ENCODE measurements around the gene SNX32. TPM values are rescaled to one million over a fixed set of nuclear protein-coding genes. Genes with fewer than 3 reads are reported as not detected.
A peak's percentile ranks its signal among the peaks of the same experiment; 100 is the strongest.

The SNX32 gene
- total RNA-seq, 2 experiments from 2014 or later = 0.33 to 0.61 TPM

DNA sequence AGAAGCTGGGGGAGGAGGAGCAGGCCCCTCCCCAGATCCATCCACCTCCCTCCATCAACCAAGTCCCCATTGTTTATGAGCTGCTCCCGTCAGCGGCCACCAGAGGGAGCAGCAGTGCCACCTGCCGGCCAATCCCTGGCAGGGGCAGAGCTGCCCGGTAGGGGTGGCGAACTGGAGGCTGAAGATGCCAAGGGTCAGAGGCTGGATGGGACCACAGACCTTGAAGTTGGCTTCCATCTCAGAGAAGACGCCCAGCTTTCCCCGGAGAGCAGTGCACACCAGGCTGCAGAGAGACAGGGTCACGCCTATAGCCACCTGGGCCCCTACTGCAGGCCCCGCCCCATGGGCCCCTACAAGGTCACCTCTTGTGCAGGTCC, 50.9 kb downstream of the SNX32 start:
- TF ChIP-seq, protein P1, sequence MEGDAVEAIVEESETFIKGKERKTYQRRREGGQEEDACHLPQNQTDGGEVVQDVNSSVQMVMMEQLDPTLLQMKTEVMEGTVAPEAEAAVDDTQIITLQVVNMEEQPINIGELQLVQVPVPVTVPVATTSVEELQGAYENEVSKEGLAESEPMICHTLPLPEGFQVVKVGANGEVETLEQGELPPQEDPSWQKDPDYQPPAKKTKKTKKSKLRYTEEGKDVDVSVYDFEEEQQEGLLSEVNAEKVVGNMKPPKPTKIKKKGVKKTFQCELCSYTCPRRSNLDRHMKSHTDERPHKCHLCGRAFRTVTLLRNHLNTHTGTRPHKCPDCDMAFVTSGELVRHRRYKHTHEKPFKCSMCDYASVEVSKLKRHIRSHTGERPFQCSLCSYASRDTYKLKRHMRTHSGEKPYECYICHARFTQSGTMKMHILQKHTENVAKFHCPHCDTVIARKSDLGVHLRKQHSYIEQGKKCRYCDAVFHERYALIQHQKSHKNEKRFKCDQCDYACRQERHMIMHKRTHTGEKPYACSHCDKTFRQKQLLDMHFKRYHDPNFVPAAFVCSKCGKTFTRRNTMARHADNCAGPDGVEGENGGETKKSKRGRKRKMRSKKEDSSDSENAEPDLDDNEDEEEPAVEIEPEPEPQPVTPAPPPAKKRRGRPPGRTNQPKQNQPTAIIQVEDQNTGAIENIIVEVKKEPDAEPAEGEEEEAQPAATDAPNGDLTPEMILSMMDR (IDR thresholded peaks at IDR 0.05) = peak; percentile 99
- peaks cover 48% of the 10 kb centered on the region for H3K36me3 Mint-ChIP-seq (ENCODE audit: low read depth)
- H3K27me3 Mint-ChIP-seq = no peaks in the 10 kb centered on the region
- intact Hi-C loops (cut with DNase I, micrococcal nuclease) = loop anchor here (1.0 to 10.0 kb wide), 3 partner anchors 24 to 170 kb away; partner anchors contain the start of genes KAT5 (in 1 of the 2) and MUS81 (in 1 of the 2)
- peak overlapping the region; percentile 84 for H3K4me3 Mint-ChIP-seq
- POLR2A ChIA-PET = interaction anchor here (0.7 to 3.0 kb wide), 14 partner anchors 9 to 388 kb away, joined by 3 to 56 read pairs (median 6); partner anchors contain the start of genes BANF1, CFL1, EIF1AD and KAT5
- DNase-seq (peak; percentile 69 to 91 (median 80)), ATAC-seq (ENCODE audit: poor library complexity) (peak; percentile 47)
- Histone ChIP-seq H3K27me3 (ENCODE audit: control insufficient read depth in 1 of 2, insufficient read depth in 2 of 2, low read length in 2 of 2) (no peaks in the 10 kb centered on the region), H3K9me3 (ENCODE audit: control insufficient read depth in 1 of 2, insufficient read depth in 1 of 2, low read length in 2 of 2) (no peaks in the 10 kb centered on the region), H3K4me3 (ENCODE audit: low read length) (no peak overlapping the region), H3K36me3 (ENCODE audit: insufficient read depth, low read length) (peaks cover 35% of the 10 kb centered on the region), H3K4me1 (ENCODE audit: insufficient read depth, low read length) (peaks cover 54% of the 10 kb centered on the region), H3K27ac (ENCODE audit: low read depth in 1 of 2, low read length in 2 of 2) (no peak overlapping the region)
- peaks cover 49% of the 10 kb centered on the region for H3K4me1 Mint-ChIP-seq (ENCODE audit: low read depth)
- no peaks in the 10 kb centered on the region for H3K9me3 Mint-ChIP-seq
- peak overlapping the region; percentile 75 for H3K27ac Mint-ChIP-seq
- CTCF ChIA-PET = interaction anchor here (0.7 to 3.5 kb wide), 34 partner anchors 8 to 173 kb away, joined by 3 to 37 read pairs (median 5); partner anchors contain the start of genes BANF1, C11orf68, CFL1 and DRAP1

DNA sequence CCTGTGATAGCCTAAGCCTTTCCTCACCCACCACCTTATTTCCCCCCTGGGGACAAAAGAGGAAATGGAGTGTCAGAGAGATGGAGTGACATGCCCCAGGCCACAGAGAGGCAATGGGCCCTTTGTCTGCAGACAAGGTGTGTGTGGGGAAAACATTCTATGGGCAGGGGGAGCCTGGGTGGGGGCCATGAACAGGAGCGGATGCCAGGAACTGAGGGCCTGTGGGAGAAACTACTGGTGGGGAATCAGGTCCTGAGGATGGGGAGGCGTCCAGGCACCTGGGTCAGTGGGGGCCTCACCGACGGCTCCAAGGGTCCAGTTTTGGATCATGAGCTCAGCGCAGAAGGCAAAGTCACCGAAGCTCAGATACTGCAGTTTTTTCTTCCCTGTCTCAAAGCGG, 51.5 kb downstream of the SNX32 start:
- H3K27ac ChIP-seq (ENCODE audit: low read depth in 1 of 2, low read length in 2 of 2) = no peak overlapping the region
- H3K4me3 ChIP-seq (ENCODE audit: low read length) = no peak overlapping the region
- no peak for ATAC-seq (ENCODE audit: poor library complexity)
- TF ChIP-seq, protein P1 (IDR thresholded peaks at IDR 0.05) = no peak
- ChIA-PET POLR2A (interaction anchor here (0.6 to 3.0 kb wide), 15 partner anchors 9 to 388 kb away, joined by 3 to 56 read pairs (median 5); partner anchors contain the start of genes BANF1, CFL1, EIF1AD and FOSL1), CTCF (interaction anchor here (0.7 to 3.5 kb wide), 31 partner anchors 7 to 497 kb away, joined by 3 to 37 read pairs (median 5); partner anchors contain the start of genes BANF1, C11orf68, CFL1 and DRAP1)
- Mint-ChIP-seq H3K9me3 (no peaks in the 10 kb centered on the region), H3K36me3 (ENCODE audit: low read depth) (peaks cover 52% of the 10 kb centered on the region), H3K27ac (peak overlapping the region; percentile 75), H3K27me3 (no peaks in the 10 kb centered on the region), H3K4me3 (no peak overlapping the region), H3K4me1 (ENCODE audit: low read depth) (peaks cover 51% of the 10 kb centered on the region)
- intact Hi-C loops (cut with DNase I, micrococcal nuclease) = loop anchor here in 1 of 2 experiments (10.0 kb wide), 1 partner anchor 170 kb away; the partner anchor contains the start of gene KAT5
- H3K27me3 ChIP-seq (ENCODE audit: control insufficient read depth in 1 of 2, insufficient read depth in 2 of 2, low read length in 2 of 2) = no peaks in the 10 kb centered on the region
- peaks cover 54% of the 10 kb centered on the region for H3K4me1 ChIP-seq (ENCODE audit: insufficient read depth, low read length)
- H3K36me3 ChIP-seq (ENCODE audit: insufficient read depth, low read length) = peaks cover 35% of the 10 kb centered on the region
- H3K9me3 ChIP-seq (ENCODE audit: control insufficient read depth in 1 of 2, insufficient read depth in 1 of 2, low read length in 2 of 2) = no peaks in the 10 kb centered on the region
- DNase-seq = no peak

DNA sequence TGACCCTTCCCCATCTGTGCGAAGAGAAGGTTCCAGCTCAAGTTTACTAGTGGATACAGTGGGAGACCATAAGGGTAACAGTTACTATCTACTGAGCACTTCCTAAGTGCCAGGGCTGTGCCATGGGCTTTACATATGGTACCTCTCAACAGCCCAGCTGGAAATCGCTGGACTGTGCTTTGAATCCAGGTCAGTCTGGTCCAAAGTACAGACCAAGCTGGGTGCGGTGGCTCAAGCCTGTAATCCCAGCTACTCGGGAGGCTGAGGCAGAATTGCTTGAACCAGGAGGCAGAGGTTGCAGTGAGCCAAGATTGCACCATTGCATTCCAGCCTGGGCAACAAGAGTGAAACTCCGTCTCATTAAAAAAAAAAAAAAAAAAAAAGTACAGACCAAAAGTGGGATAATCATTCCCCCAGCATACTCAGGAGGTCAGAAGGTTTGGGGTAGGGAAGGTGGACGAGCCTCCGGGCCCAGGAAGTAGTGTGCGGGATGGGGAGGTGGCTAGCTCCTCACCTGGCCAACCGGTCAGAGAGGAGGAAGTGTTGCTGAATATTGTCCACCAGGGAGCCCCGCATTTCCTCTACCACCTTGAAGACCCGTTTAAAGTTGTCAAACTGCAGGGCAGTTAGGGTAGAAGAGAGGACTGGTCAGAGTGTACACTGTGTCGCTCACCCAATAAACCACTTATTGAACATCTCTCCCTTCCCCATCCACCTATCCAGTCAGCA, 52.2 kb downstream of the SNX32 start:
- Histone ChIP-seq H3K27ac (ENCODE audit: low read depth in 1 of 2, low read length in 2 of 2) (no peak overlapping the region), H3K4me3 (ENCODE audit: low read length) (no peak overlapping the region), H3K27me3 (ENCODE audit: control insufficient read depth in 1 of 2, insufficient read depth in 2 of 2, low read length in 2 of 2) (no peaks in the 10 kb centered on the region), H3K4me1 (ENCODE audit: insufficient read depth, low read length) (peaks cover 51% of the 10 kb centered on the region), H3K36me3 (ENCODE audit: insufficient read depth, low read length) (peaks cover 35% of the 10 kb centered on the region), H3K9me3 (ENCODE audit: control insufficient read depth in 1 of 2, insufficient read depth in 1 of 2, low read length in 2 of 2) (no peaks in the 10 kb centered on the region)
- TF ChIP-seq, protein P1 (IDR thresholded peaks at IDR 0.05) = no peak
- ChIA-PET POLR2A (interaction anchor here (0.8 to 3.0 kb wide), 6 partner anchors 8 to 174 kb away, joined by 3 to 56 read pairs (median 6); partner anchors contain the start of genes BANF1, CFL1, EIF1AD and FOSL1), CTCF (interaction anchor here (0.7 to 5.2 kb wide), 4 partner anchors 26 to 498 kb away, joined by 4 to 80 read pairs (median 21); partner anchors contain the start of genes CFL1 and MUS81)
- Mint-ChIP-seq H3K27ac (peak overlapping the region; percentile 95), H3K4me3 (peak overlapping the region; percentile 87), H3K4me1 (ENCODE audit: low read depth) (peaks cover 48% of the 10 kb centered on the region), H3K27me3 (no peaks in the 10 kb centered on the region), H3K36me3 (ENCODE audit: low read depth) (peaks cover 53% of the 10 kb centered on the region), H3K9me3 (no peaks in the 10 kb centered on the region)
- DNase-seq = peak in 1 of 14 experiments; percentile 17
- intact Hi-C loops (cut with DNase I, micrococcal nuclease) = loop anchor here in 1 of 2 experiments (10.0 kb wide), 1 partner anchor 171 kb away; the partner anchor contains the start of gene KAT5
- ATAC-seq (ENCODE audit: poor library complexity) = no peak

Measured in CD4-positive, alpha-beta T cell (primary cell).